AML-193 (cell line): Measurements from ENCODE around the gene IFNLR1.
"Not testable (repeated sequence)": the region's sequence is repeated elsewhere in the genome, so short reads cannot be mapped to it uniquely, and the experiment has no call there.

ENCODE experiments used
- DNase-seq, 2 experiments: peaks; one replicate each; lab custom pipeline; 2025; lab: John Stamatoyannopoulos, UW

IFNLR1 gene

DNA sequence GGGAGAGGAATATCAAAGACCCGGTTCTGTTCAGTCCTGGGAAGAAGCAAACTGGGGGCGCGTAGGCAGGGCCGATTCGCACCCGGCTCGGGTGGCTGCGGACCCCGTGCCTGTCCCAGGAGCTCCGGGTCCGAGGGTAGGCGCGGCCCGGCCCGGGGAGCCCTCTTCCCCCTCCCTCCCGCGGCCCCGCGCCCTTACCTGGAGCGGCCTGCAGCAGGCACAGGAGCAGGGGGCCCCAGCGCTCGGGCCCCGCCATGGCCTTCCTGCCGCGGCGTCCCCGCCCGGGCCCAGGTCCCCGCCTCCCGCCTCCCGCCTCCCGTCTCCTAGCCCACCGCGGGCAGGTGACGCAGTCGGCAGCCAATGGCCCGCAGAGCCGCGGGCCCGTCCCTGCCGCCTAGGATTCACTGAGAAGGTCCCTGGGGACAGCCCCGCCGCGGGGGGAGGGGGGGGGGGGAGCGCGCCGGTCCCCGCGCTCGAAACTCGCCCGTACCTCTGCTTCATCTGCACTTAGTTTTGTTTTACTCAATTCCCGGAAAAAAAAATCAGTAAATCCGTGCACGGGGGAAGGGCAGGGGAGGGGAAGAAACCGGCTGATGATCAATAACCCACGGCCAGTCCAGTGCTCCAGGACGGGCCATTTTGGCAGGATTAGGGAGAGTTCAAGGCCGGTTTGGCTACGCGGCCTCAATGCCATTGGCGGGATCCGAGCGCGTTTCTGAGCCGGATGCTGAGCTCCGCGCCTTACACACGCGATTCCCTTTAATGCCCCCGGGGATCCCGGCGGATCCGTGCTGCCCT is at the start of gene IFNLR1:
Gene IFNLR1, minus strand, starts transcription at position 297 of the 798 bp plus-strand sequence. Its CDS starts 41 bp downstream, at position 256.
- no peak for DNase-seq

GRCh38 chr1:24235921-24236788 is 49.1 kb upstream of the IFNLR1 start:
- DNase-seq, result no peak

DNA sequence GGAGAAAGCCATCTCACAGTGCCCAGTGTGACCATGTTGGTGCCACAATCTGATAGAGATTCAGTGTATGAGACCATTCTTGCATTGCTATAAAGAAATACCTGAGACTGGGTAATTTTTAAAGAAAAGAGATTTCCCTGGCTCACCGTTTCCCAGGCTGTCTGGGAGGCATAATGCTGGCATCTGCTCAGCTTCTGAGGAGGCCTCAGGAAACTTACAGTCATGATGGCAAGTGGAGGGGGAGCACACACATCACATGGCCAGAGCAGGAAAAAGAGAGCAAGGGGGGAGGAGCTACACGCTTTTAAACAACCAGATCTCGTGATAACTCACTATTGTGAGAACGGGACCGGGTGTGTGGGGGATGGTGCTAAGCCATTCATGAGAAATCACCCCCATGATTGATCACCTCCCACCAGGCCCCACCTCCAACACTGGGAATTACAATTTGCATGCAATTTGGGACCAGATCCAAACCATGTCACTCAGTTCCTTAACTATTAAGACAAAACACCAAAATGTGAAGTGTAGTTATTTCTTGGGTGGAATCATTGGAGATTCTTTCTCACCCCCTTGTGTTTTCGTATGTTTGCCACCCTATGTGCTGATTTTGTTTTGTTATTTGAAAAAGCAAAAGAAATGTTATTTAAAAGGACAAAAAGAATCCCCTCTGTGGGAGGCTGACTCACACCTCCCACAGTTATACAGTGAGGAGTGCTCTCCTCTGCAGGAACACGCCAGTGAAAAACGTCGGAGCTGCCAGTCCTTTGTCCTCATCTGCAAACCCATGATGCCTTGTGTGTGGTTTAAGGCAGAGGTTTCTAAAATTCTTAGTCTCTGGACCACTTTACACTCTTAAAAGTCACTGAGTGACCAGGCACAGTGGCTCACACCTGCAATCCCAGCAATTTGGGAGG is 46.9 kb upstream of the IFNLR1 start:
- no peak for DNase-seq

- DNase-seq, result no peak
These were observed 44.6 kb upstream of the IFNLR1 start for GRCh38 chr1:24231701-24232100.

- no peak for DNase-seq
These were observed 41.2 kb upstream of the IFNLR1 start for GRCh38 chr1:24228311-24228710.

- no peak for DNase-seq
These were observed 39.7 kb upstream of the IFNLR1 start for GRCh38 chr1:24226749-24227148.

DNA sequence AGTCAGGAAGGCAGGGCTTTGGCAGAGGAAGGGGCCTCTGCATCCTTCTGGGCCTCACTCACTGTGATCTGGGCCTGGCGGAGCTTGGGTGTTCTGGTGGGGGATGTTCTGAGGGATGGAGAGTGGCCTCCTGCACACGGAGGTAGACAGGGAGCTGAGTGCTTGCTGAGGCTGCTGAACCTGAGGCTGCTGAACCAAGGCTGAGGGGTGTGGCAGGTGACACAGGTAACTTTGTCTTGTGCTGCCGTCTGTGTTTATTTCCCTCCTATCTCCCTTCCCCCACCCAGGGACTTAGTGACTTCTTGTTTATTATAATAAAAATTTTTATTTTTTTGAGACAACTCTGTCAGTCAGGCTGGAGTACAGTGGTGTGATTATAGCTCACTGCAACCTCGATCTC is 37.7 kb upstream of the IFNLR1 start:
- DNase-seq, result no peak

DNA sequence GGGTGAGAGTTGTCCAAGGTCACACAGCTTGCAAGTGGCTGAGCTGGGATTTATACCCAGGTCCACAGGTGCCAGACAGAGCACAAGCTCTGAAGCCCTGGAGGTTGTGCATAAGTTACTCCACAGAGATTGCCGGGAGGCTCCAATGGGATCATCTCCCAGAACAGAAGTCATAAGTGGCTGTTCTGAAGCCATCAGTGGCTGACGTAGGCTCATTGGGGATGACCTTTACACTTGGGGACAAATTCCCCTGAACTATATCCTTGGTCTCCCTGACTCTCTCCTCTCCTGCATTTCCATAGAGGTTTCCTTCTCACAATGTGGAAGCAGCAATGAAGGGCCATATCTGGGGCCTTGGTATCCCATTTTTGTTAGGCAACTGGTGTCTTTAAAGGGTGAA is 37.0 kb upstream of the IFNLR1 start:
- DNase-seq, result no peak

- DNase-seq, result no peak
These were observed 35.7 kb upstream of the IFNLR1 start for GRCh38 chr1:24222793-24223192.

DNA sequence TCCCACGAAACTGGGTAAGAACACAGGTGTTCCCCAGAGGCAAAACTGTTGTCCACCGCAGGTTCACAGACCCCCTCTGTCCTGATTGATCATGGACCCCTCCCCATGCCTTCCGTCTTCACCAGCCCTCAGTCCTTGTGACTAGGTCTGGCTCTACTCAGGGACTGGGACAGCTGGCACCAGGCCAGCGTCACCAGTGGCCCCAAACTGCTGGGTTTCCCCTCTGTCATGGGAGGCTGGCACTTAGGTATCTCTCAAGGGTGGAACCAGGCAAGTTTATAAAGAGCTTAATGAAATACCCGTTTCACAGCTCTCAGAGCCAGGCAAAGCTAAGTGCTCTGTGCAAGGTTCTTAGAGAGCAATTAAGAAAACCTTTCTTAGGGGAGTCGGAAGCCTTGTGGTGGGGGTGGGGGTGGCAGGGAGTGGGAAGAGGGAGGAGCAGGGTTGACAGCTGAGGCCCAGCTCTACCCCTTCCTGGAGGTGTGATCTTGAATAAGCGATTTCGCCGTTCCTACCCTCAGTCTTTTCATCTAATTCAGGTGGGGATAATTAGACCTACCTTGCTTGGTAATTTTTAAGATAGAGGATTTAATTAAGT is 35.0 kb upstream of the IFNLR1 start:
- no peak for DNase-seq

DNA sequence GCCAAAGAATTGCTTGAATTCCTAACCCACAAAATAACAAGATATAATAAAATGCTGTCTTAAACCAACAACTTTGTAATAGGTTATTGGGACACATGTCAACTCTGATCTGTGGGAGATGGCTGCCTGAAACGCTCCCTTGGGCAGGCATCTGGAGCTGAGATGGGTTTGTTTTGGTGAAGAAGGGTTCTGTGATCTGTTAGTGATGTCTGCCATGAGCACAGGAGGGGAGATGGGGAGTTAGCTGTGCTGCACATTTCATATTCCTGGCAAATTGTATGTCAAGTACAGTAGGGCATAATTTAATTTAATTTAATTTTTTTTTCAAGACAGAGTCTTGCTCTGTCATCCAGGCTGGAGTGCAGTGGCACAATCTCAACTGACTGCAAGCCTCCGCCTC is 34.2 kb upstream of the IFNLR1 start:
- no peak for DNase-seq

- no peak for DNase-seq
These were observed 29.4 kb upstream of the IFNLR1 start for GRCh38 chr1:24216276-24217074.

DNA sequence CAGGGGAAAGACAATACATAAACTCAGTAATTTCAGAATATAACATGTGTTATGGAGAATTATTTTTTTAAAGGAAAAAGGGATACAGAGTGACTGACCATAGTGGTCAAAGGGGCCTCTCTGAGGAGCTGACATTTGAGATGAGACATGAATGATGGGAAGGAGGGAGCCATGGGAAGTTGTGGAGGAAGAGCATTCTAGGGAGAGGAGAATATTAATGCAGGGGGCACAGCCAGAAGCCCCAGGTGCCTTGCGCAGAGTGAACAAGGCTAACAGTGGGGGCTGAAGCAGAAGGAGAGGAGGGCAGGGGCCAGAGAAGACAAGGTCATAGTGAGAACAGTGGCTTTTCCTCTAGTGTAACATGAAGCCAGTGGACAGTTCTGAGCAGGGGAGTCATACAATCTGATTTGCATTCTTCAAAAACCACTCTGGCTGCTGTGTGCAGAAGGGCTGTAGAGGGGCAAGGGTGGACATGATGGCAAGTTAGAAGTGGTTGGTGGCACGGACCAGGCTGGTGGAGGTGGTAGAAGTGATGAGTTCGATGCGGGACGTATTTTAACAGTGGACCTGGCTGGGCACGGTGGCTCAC is 28.2 kb upstream of the IFNLR1 start:
- DNase-seq, result no peak

DNA sequence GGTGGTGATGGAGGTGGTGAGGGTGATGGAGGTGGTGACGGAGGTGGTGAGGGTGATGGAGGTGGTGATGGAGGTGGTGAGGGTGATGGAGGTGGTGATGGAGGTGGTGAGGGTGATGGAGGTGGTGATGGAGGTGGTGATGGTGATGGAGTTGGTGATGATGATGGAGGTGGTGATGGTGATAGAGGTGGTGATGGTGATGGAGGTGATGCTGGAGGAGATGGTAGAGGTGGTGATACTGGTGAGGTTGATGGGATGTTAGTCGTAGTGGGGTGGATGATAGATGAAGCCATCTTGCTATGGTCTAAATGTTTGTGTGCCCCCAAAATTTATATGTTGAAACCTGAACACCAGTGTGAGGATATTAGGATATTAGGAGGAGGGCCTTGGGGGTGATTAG is 25.3 kb upstream of the IFNLR1 start:
- DNase-seq, result no peak

GRCh38 chr1:24210195-24210627 is 23.1 kb upstream of the IFNLR1 start:
- DNase-seq, result no peak

GRCh38 chr1:24209097-24209496 is 22.0 kb upstream of the IFNLR1 start:
- no peak for DNase-seq

DNA sequence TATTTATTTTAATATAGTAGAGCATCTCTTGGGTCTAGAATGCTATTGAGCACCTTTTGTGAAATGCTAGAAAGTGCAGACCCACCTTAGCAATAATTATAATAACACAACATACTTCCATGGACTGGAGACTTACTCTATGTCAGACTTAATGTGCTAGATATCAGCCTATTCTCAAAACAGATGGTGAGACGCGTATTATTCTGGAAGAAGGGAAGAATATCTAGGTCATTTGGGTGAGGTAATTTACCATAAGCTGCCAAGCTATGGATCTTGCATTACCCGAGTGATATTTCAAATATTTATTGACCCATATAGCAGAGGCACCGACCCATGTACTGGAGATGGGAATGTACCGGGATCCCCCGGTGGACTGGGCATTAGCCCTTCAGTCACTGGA is 20.6 kb upstream of the IFNLR1 start:
- DNase-seq, result no peak

GRCh38 chr1:24207395-24207687 is 20.3 kb upstream of the IFNLR1 start:
- not testable (repeated sequence) for DNase-seq

DNA sequence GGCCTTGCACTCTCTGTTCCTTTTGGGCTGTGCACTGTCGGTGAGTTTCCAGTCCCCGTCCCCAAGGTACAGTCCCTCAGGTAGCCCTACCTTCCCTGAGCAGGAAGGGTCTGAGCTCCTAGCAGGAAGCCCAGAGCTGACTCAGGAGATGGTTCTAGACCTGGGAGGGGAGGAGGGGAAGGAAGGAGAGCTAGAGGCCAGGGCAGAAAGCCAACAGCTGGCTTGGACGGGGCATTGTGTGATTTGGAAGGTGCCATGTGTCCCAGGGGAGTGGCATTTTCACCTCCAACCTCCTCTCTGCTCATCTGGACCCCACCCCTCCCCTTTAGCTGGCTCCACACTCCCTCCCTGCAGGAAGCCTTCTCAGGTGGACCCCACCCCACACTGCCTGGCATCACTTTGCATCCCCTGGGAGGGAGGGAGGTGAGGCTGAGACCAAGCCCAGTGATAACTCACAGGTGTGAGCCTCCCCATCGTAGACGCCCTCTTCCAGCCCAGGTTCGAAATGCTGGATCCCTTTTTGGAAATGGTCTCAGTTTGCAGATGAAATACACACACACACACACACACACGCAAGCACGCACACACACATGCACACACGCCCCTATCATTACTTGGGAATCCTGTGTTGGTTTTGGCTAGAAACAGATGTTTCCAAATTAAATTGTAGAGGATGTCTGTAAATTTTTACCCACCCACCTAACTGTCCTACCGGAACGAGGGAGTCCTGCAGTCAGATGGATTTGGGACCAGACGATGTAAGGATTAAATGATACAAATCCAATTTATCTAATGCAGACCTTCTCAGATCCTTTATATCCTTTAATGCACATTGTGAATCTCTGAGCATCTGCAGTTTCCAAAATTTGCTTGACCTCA is 19.7 kb upstream of the IFNLR1 start:
- no peak for DNase-seq

DNA sequence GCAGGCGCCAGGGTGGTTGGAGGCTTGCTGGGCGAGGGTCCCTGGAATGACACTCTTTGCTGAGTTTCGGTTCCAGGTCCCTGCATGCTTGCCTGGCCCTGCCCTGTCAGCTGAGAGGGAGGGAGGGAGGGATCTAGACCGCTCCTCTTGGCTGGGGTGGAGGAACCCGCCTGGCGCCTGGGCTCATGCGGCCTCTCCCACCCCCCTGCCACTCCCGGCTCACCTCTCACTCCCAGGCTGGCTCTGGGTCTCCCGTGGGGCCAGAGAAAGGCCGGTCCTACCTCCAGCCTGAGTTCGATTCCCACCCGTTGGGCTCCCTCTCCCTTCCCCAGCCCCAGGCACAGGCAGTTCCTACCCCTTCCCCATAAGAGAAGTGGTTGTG is 19.0 kb upstream of the IFNLR1 start:
- no peak for DNase-seq
